Hindlimb muscle (tissue), 1 donor: ENCODE data around the gene LRRK1. TPM values are rescaled to one million over a fixed set of nuclear protein-coding genes. Genes with fewer than 3 reads are reported as not detected.

Experiments
- DNase-seq: peaks from one replicate; pipeline ENCODE4 v3.0.0-alpha.2; 2013
- polyA plus RNA-seq: library from polyadenylated mRNA; unstranded; fragments of 120-200 nt; gene quantifications from one replicate; pipeline ENCODE4 v1.2.1, GENCODE V29; 2013; ENCODE audit not compliant: insufficient read length

Gene LRRK1
- polyA plus RNA-seq, 1 donor: 6.1 TPM

- no peak for DNase-seq
These were observed 86.0 kb downstream of the LRRK1 start for GRCh38 chr15:101004986-101005747.

- DNase-seq: peak; percentile 86
These were observed 88.0 kb downstream of the LRRK1 start for GRCh38 chr15:101006931-101007691.

GRCh38 chr15:101008158-101009139, 89.3 kb downstream of the LRRK1 start:
- DNase-seq: peak; percentile 72

GRCh38 chr15:101009176-101009575, 90.0 kb downstream of the LRRK1 start:
- DNase-seq: no peak

GRCh38 chr15:101010781-101011180, 91.6 kb downstream of the LRRK1 start:
- no peak for DNase-seq

GRCh38 chr15:101012326-101013200, 93.4 kb downstream of the LRRK1 start:
- DNase-seq: no peak

- DNase-seq: no peak
These were observed 94.0 kb downstream of the LRRK1 start for GRCh38 chr15:101013201-101013550.

GRCh38 chr15:101013769-101014675, 94.9 kb downstream of the LRRK1 start:
- DNase-seq: no peak

GRCh38 chr15:101014921-101015841, 96.0 kb downstream of the LRRK1 start:
- peak; percentile 75 for DNase-seq

- DNase-seq: no peak
These were observed 97.4 kb downstream of the LRRK1 start for GRCh38 chr15:101016581-101016980.

GRCh38 chr15:101017093-101017754, 98.1 kb downstream of the LRRK1 start:
- DNase-seq: no peak

- no peak for DNase-seq
These were observed 98.9 kb downstream of the LRRK1 start for GRCh38 chr15:101018016-101018415.

- no peak for DNase-seq
These were observed 99.3 kb downstream of the LRRK1 start for GRCh38 chr15:101018450-101018849.

GRCh38 chr15:101019366-101019896, 100.3 kb downstream of the LRRK1 start:
- no peak for DNase-seq

GRCh38 chr15:101020451-101020850, 101.3 kb downstream of the LRRK1 start:
- DNase-seq: no peak

GRCh38 chr15:101020945-101021344, 101.8 kb downstream of the LRRK1 start:
- no peak for DNase-seq

GRCh38 chr15:101022306-101022705, 103.1 kb downstream of the LRRK1 start:
- DNase-seq: no peak

- DNase-seq: no peak
These were observed 103.7 kb downstream of the LRRK1 start for GRCh38 chr15:101022876-101023275.
